NCI-H526 treated with DMSO at 0.1 percent for 48 hours (cell line): Measurements from ENCODE around the gene TAOK3.

Source experiments
- DNase-seq: peaks from one replicate; lab custom pipeline; 2025; lab: John Stamatoyannopoulos, UW

The TAOK3 gene

DNA sequence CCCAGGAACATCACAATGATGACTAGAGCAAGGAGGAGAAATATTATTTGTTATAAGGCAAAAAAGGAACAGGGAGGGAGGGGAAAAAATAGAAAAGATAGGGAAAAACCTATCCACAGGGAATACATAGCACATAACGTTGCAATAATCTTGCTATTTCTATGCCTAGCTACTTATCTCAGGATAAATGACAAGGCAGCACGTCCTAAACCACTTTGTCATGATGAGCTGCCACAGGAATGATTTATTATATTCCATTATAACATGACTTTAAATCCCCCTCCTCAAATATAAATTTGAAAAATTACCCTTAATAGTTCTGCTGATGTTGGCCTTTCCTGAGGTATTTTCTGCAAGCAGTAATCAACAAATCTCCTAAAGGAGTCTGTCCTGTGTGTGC lies 160.1 kb downstream of the TAOK3 start:
- no peak for DNase-seq

DNA sequence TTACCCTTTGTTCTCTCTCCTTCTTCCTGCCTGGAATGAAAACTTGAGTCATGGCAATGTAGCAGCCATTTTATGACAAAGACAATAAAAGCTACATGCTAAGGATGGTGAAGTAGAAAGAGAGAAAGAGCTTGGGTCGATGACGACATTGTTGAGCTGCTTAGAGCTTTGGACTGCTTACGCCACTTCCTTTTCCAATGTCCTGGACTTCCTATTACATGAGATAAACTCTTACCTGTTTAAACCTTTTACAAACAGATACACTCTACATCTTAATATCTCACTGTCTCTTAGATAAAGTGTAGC lies 166.6 kb downstream of the TAOK3 start:
- no peak for DNase-seq

DNA sequence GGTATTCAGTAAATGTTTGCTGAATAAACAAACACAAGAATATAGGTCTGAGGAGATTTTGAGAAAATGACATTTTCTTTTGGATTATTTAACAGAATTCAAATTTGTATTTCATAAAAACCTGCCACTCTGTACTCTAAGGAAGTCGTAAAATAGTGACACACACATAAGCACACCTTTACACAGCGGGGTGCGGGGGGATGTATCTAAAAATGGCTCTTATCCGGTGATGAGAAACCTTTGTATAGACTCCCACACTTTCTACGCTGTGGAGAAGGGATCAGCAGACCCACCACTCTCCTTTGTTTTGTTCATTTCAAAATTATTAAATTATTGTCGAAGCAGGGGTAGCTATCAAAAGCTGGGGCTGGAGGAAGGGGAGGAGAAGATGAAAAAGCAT lies 178.7 kb downstream of the TAOK3 start:
- no peak for DNase-seq

- no peak for DNase-seq
These were observed 179.2 kb downstream of the TAOK3 start for GRCh38 chr12:118193477-118193876.

DNA sequence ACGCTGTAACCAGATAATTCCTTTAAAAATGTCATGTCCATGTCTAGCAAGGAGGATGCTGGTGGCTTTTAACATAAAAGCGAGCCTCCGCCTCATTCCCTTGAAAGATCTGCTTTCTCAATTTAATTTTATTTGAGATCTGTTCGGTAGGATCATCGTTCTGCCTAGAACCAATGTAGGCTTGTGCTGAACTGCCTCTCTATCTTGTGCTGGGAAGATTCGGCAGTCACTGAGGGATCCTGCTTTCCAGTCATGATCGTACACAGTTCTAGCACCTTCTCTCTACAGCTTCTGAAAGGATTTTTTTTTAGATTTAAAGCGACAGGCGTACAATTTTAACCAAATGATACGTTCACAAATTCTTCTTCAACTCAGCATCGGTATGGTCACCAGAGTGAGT lies 182.4 kb downstream of the TAOK3 start:
- peak; percentile 56 for DNase-seq

DNA sequence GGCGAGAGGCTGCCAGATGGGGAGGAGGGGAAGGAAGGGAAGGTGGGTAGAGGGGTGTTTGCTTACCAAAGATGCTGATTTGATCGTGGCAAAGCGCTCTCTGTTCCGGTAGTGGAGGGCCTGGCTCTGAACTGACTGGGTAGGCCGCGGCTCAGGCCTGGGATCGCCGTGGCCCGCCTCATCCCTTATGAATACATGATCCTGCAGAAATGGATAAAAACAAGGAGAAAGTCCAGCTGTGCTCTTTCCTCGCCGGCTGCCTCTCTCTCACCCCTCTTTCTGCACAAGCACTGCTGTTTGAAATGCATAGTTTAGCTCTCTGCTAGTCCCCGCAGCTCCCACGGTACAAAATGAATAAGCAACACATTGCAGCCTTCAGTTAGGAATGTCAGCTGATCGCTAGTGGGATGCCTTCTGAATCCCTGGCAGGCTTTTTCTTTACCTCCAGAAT lies 182.9 kb downstream of the TAOK3 start:
- DNase-seq = peak; percentile 74

GRCh38 chr12:118188690-118189371 lies 183.9 kb downstream of the TAOK3 start:
- peak; percentile 19 for DNase-seq

DNA sequence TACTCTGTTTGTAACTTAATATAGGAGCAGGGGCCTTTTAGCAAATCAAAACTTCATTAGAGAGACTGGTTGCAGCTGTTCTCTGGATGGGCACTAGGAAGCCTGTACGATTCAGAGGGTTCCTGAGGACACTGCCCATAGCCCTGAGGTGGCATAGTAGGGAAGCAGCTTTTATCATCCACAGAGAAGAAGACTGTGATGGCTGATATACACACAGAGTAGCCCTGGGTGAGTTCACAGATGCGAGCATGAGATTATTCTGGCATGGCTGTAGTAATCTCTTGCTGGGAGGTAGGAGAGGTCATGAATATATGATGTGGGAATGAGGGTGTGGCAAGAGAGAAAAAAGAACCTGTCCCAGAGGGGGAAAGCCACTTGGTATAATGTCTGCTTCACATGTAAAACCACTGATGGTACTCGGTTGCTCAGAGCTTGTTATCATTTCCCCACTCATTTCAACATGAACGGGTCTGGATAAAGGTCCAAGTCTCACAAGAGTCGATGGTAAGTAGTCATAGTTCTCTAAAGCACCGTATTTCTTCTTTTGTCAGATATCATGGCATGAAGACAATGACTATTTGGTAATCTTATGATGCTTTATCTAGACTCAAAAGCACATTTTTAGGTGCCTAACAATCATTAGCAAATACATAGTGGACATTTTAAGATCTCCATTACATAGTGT lies 184.8 kb downstream of the TAOK3 start:
- no peak for DNase-seq

DNA sequence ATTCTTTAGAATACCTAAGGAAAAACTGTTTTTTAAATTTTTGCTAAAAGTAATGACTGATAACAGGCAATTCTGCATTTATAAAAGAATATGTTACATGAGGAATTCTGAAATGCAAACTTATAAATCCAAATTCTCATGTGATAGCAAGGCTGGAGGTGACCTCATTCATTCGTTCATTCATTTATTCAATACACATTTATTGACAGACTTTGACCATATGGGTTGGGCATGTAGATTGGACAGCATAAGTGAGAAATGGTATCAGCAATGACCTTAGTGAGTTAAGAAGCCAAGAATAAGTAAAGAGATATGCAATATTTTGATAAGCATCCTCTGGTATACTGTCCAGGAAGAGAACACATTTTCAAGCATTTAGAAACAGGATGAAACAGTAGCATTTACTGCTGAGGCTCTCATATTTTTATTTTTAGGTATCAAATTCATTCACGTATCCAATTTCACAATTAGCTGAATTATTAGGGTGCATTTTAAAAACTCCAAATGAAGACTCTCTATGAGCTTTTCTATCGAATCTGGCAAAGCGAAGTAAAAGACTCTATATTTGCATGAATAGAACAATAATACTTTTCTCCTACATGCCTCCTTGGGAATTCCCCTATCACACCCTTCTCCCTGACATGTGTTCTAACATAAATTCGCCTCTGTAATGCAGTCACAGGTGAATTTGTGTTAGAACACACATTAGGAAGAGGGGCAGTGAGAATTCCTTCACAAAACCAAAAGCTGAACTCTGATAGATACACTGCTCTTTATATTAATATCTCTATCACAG lies 186.9 kb downstream of the TAOK3 start:
- DNase-seq = no peak

GRCh38 chr12:118183711-118184110 lies 189.0 kb downstream of the TAOK3 start:
- no peak for DNase-seq

- no peak for DNase-seq
These were observed 189.6 kb downstream of the TAOK3 start for GRCh38 chr12:118183155-118183554.

- no peak for DNase-seq
These were observed 196.8 kb downstream of the TAOK3 start for GRCh38 chr12:118175823-118176447.

GRCh38 chr12:118166946-118167345 lies 205.8 kb downstream of the TAOK3 start:
- no peak for DNase-seq

DNA sequence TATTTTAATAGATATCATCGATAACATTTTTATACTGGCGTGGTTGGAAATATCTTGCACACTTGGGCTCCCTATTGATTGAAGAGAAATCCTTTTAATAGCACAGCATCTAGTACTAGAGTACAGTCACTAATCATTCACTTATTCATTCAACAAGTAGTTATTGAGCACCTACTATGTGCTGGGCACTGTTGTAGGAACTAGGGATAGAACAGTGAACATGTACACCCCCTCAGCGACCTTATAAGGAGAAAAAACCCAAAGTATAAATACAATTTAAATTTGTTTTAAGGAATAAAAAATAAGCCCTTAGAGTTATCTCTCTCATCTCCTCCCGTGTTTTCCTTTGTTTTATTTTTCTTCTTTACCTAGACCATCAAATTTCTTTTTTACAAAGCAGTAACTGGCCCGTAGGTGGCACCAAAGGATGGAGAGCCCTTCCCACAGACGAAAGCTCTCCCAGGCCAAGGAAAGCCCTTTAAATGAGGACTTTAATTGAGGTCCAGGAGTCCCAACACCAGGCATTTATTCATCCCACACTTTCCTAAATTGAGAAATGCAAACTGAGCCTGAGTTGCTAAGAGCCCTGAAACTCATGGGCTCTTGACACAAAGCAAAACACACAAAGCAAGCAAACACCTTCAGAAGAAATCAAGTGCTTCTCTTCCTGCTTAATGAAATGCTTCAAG lies 207.8 kb downstream of the TAOK3 start:
- no peak for DNase-seq

- no peak for DNase-seq
These were observed 212.2 kb downstream of the TAOK3 start for GRCh38 chr12:118160536-118160935.

GRCh38 chr12:118151755-118152154 lies 221.0 kb downstream of the TAOK3 start:
- DNase-seq = no peak

DNA sequence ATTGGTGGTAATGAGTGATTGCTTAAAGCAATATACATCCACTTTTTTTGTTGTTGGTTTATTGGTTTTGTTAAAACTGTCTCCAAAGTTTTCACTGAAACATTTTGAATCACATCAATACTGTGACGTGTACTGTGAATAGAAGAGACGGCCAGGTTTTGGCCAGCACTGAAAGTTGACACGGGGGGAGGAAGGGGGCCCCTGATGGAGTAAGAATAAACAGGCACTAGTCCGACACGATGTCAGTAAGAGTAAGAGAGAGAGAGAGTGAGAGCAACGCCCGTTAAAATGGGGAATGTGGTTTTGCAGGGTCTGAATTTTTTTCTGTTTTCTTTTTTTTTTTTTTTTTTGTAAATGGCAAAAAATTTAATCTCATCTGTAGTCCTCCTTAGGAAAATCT lies 222.1 kb downstream of the TAOK3 start:
- no peak for DNase-seq

GRCh38 chr12:118148287-118148686 lies 224.4 kb downstream of the TAOK3 start:
- DNase-seq = no peak

GRCh38 chr12:118145798-118146156 lies 226.9 kb downstream of the TAOK3 start:
- no peak for DNase-seq

DNA sequence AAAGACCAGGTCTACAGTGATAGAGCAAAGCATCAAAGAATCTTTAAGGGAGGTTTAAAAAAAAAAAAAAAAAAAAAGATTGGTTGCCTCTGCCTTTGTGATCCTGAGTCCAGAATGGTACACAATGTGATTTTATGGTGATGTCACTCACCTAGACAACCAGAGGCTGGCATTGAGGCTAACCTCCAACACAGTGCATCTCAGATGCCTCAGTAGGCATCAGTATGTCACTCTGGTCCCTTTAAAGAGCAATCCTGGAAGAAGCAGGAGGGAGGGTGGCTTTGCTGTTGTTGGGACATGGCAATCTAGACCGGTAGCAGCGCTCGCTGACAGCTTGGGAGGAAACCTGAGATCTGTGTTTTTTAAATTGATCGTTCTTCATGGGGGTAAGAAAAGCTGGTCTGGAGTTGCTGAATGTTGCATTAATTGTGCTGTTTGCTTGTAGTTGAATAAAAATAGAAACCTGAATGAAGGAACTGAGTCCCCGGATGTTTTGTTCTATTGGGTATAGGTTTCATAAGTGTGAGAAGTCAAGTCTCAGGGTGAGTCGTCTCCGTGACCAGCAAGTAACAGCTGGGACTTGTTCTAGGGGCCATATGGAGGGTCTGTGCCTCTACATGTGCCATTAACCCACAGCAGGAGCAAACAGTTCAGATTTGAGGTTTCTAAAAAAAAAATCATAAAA lies 227.5 kb downstream of the TAOK3 start:
- DNase-seq = no peak

DNA sequence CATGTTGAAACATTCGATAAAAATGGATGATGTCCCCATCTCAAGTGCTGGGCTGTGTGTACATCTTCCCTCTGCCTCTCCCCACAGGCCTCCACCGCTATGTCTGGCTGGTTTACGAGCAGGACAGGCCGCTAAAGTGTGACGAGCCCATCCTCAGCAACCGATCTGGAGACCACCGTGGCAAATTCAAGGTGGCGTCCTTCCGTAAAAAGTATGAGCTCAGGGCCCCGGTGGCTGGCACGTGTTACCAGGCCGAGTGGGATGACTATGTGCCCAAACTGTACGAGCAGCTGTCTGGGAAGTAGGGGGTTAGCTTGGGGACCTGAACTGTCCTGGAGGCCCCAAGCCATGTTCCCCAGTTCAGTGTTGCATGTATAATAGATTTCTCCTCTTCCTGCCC lies 228.2 kb downstream of the TAOK3 start:
- DNase-seq = no peak

- no peak for DNase-seq
These were observed 231.9 kb downstream of the TAOK3 start for GRCh38 chr12:118140825-118141224.
